OCI-LY7 (cell line): ENCODE results near the gene C9. TPM values are rescaled to one million over a fixed set of nuclear protein-coding genes. Genes with fewer than 3 reads are reported as not detected.
"Not testable (repeated sequence)": the region's sequence is repeated elsewhere in the genome, so short reads cannot be mapped to it uniquely, and the experiment has no call there.

ENCODE experiments used
- BruUV-seq: library from RNA; stranded (reverse); fragments of 400-500 nt; replicated peaks from 2 replicates; lab custom pipeline; 2021; lab: Mats Ljungman, UMichigan
- CTCF ChIA-PET: fragments of 300-600 bp; sonication (Branson Sonifier 250); formaldehyde crosslinking; loops from one replicate; lab custom pipeline; 2022; ENCODE audit warnings: antibody characterized with exemption; ENCODE audit not compliant: unreplicated experiment; lab: Charles Lee
- POLR2A ChIA-PET: fragments of 300-600 bp; sonication (Branson Sonifier 250); formaldehyde crosslinking; loops from one replicate; lab custom pipeline; 2022; ENCODE audit warnings: antibody characterized with exemption; lab: Charles Lee
- DNase-seq: peaks from one replicate; pipeline ENCODE4 v3.0.0-alpha.2; 2015; ENCODE audit warnings: low spot score
- H2AFZ ChIP-seq: fragments of 200-600 bp; sonication (generic), shearing (Covaris generic); 2 replicates; pipeline ENCODE4 v1.6.1; 2014; ENCODE audit warnings: mild to moderate bottlenecking, antibody characterized with exemption, low read length, moderate library complexity
- H3K27ac ChIP-seq: fragments of 200-600 bp; sonication (generic); 2 replicates; pipeline ENCODE4 v1.5.1; 2014; ENCODE audit warnings: mixed run types, low read depth, mild to moderate bottlenecking, moderate library complexity, low read length, inconsistent platforms; ENCODE audit not compliant: poor library complexity, severe bottlenecking
- H3K36me3 ChIP-seq: fragments of 200-600 bp; sonication (generic); 2 replicates; pipeline ENCODE4 v1.6.1; 2014; ENCODE audit warnings: mild to moderate bottlenecking, antibody characterized with exemption, low read length, moderate library complexity, mixed read lengths; ENCODE audit not compliant: insufficient read depth
- H3K4me1 ChIP-seq: fragments of 200-600 bp; sonication (generic); 2 replicates; pipeline ENCODE4 v1.5.1; 2014; ENCODE audit warnings: mild to moderate bottlenecking, low read length; ENCODE audit not compliant: insufficient read depth, poor library complexity, severe bottlenecking
- H3K4me2 ChIP-seq: fragments of 200-600 bp; sonication (generic); 2 replicates; pipeline ENCODE4 v1.6.1; 2014; ENCODE audit warnings: mild to moderate bottlenecking, low read length
- H3K4me3 ChIP-seq: fragments of 200-600 bp; sonication (generic); 2 replicates; pipeline ENCODE4 v1.5.1; 2014; ENCODE audit warnings: mild to moderate bottlenecking, low read depth, low read length; ENCODE audit not compliant: poor library complexity, severe bottlenecking
- H3K79me2 ChIP-seq: fragments of 200-600 bp; sonication (generic); 2 replicates; pipeline ENCODE4 v1.6.1; 2016; ENCODE audit warnings: low read depth, mild to moderate bottlenecking, low read length, moderate library complexity, mixed read lengths; ENCODE audit not compliant: insufficient read depth
- H3K9me2 ChIP-seq: fragments of 200-600 bp; sonication (generic); 2 replicates; pipeline ENCODE4 v1.6.1; 2016; ENCODE audit warnings: mild to moderate bottlenecking, low read length, mixed read lengths; ENCODE audit not compliant: insufficient read depth
- H3K9me3 ChIP-seq: fragments of 200-600 bp; sonication (generic); 2 replicates; pipeline ENCODE4 v1.6.1; 2014; ENCODE audit warnings: mild to moderate bottlenecking, mixed run types, low read length, mixed read lengths
- H4K20me1 ChIP-seq: fragments of 200-600 bp; sonication (generic); 2 replicates; pipeline ENCODE4 v1.6.1; 2014; ENCODE audit warnings: mild to moderate bottlenecking, antibody characterized with exemption, low read length, moderate library complexity, mixed read lengths; ENCODE audit not compliant: insufficient read depth
- CTCF ChIP-seq: fragments of 200-600 bp; sonication (generic); conservative IDR thresholded peaks from 2 replicates; pipeline ENCODE4 v1.5.1; 2014; ENCODE audit warnings: mild to moderate bottlenecking, antibody characterized with exemption, low read length, moderate library complexity, mixed read lengths
- EZH2phosphoT487 ChIP-seq: fragments of 200-600 bp; sonication (generic); IDR thresholded peaks from 2 replicates; pipeline ENCODE4 v1.6.1; 2018; ENCODE audit warnings: low read depth, borderline replicate concordance, mild to moderate bottlenecking, mixed run types, antibody characterized with exemption, low read length, moderate library complexity, mixed read lengths
- intact Hi-C: fragments of 100-400 bp; cut with micrococcal nuclease; formaldehyde crosslinking; loops from one replicate; pipeline ENCODE4 v1.10.0; 2022; ENCODE audit not compliant: unreplicated experiment
- total RNA-seq, 2 experiments: library from RNA; depleted of rRNA in 1 of 2; stranded (reverse); fragments of >200 nt in 1 of 2; shearing (Covaris generic) in 1 of 2; gene quantifications; 2 replicates each; pipeline ENCODE4 v1.2.3, GENCODE V29; 2014 to 2022

The C9 gene
- total RNA-seq, 2 experiments from 2014 or later: not detected

DNA sequence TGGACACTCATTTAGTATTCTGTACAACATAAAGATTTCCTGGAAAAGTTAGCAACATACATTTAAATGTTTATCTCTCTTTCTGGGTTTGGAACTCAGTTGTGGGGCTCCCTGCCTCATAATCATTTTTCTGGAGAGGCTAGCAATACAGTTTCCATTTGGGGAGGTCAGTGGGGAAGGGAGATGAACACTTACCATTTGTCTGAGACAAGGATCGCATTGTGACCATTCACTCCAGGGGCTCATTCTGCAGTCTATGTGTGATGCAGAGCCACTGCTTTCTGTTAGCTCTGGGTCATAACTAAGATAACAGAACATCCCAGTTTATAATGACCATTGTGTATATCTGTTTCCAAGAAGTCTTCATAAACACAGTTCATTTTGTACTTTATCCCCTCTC, 22.4 kb downstream of the C9 start:
- H3K9me2 ChIP-seq: no peaks in the 10 kb centered on the region
- no peaks in the 10 kb centered on the region for H3K9me3 ChIP-seq
- H3K4me2 ChIP-seq: no peak overlapping the region
- no peaks in the 10 kb centered on the region for H4K20me1 ChIP-seq
- H3K36me3 ChIP-seq: no peaks in the 10 kb centered on the region
- no peaks in the 10 kb centered on the region for H3K4me1 ChIP-seq
- H2AFZ ChIP-seq: no peak overlapping the region
- DNase-seq: no peak
- CTCF ChIA-PET: no interaction called here
- BruUV-seq: no TSS peak
- H3K27ac ChIP-seq: no peak overlapping the region
- H3K4me3 ChIP-seq: no peak overlapping the region
- POLR2A ChIA-PET: no interaction called here
- intact Hi-C loops: no loop called here
- H3K79me2 ChIP-seq: no peaks in the 10 kb centered on the region
- TF ChIP-seq EZH2phosphoT487 (no peak), CTCF (no peak)

DNA sequence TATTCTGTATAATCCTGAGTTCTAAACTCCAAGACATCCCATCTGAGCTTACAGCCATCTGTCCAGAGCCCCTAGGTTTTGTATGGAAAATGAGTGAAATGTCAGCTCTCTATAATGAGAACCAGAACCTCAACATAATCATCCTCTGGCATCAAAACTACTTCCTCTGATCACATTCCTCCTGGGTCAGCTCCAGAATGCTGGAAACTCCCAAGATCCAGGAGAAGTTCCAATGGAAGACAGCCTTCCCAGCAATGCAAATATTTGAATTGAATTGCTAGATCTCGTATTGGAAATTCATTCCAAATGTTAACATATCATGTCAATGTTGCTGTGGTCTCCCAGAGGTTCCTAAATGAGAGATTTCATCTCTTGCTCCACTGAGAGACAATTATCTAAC, 23.8 kb downstream of the C9 start:
- BruUV-seq: no TSS peak
- Histone ChIP-seq H3K4me1 (no peaks in the 10 kb centered on the region), H3K9me2 (no peaks in the 10 kb centered on the region), H3K79me2 (no peaks in the 10 kb centered on the region), H3K9me3 (no peaks in the 10 kb centered on the region), H2AFZ (no peak overlapping the region), H4K20me1 (no peaks in the 10 kb centered on the region), H3K4me2 (no peak overlapping the region), H3K36me3 (no peaks in the 10 kb centered on the region), H3K4me3 (no peak overlapping the region), H3K27ac (no peak overlapping the region)
- POLR2A ChIA-PET: no interaction called here
- CTCF ChIA-PET: no interaction called here
- DNase-seq: no peak
- TF ChIP-seq EZH2phosphoT487: no peak
- TF ChIP-seq CTCF: no peak
- intact Hi-C loops: no loop called here

DNA sequence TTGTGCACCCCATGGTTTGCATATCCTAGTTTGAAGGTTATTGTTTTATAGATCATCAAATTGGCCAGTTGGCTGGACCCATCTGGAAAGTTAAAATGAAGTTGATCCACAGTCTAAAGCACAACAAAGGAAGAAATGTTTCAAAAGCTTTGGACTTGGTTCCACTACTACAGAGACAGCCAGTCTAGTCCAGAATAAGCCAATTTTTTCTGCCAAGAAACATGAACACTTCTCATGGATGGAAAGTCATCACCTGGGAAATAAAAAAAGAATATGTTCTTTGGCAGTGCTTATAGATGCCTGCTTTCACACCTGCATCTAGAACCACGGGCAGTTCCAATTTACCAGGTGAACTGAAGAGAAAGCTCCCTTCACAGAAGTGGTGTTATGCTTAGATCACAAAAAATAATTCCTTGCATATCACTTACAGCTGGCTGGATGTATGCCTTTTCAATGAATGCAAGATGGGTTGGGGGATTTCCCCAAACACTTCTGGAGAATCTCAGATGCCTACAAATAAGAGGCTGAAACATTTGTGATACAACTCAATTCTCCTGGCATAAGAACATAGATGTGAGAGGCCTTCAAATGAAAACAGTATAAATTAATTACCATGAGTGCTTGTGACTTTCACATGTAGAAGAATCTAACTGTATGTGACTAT, 26.9 kb downstream of the C9 start:
- H3K79me2 ChIP-seq: no peaks in the 10 kb centered on the region
- no TSS peak for BruUV-seq
- no peak overlapping the region for H2AFZ ChIP-seq
- no peak overlapping the region for H3K27ac ChIP-seq
- H3K4me3 ChIP-seq: no peak overlapping the region
- no peaks in the 10 kb centered on the region for H3K9me2 ChIP-seq
- CTCF ChIA-PET: no interaction called here
- intact Hi-C loops: no loop called here
- H3K4me1 ChIP-seq: no peaks in the 10 kb centered on the region
- POLR2A ChIA-PET: interaction anchor here (1.1 kb wide), 1 partner anchor 10 kb away, joined by 3 read pairs; no protein-coding TSS in a partner anchor
- H3K9me3 ChIP-seq: no peaks in the 10 kb centered on the region
- no peak for DNase-seq
- H4K20me1 ChIP-seq: no peaks in the 10 kb centered on the region
- H3K36me3 ChIP-seq: no peaks in the 10 kb centered on the region
- TF ChIP-seq CTCF (no peak), EZH2phosphoT487 (no peak)
- no peak overlapping the region for H3K4me2 ChIP-seq

DNA sequence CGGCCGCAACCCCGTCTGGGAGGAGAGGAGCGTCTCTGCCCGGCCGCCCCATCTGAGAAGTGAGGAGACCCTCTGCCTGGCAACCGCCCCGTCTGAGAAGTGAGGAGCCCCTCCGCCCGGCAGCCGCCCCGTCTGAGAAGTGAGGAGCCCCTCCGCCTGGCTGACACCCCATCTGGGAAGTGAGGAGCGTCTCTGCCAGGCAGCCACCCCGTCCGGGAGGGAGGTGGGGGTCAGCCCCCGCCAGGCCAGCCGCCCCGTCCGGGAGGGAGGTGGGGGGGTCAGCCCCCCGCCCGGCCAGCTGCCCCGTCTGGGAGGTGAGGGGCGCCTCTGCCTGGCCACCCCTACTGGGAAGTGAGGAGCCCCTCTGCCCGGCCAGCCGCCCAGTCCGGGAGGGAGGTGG, 30.0 kb downstream of the C9 start:
- POLR2A ChIA-PET: not testable (repeated sequence)

More for the DNA sequence above, 30.0 kb downstream of the C9 start:
- H3K4me3 ChIP-seq, BruUV-seq, H3K79me2 ChIP-seq, H3K9me2 ChIP-seq, CTCF ChIA-PET, H3K9me3 ChIP-seq, intact Hi-C loops, H3K36me3 ChIP-seq, H3K27ac ChIP-seq, H2AFZ ChIP-seq, H3K4me2 ChIP-seq, DNase-seq, H3K4me1 ChIP-seq, H4K20me1 ChIP-seq: not testable (repeated sequence)
